ENCODE measurements around the gene SGIP1.

DNA sequence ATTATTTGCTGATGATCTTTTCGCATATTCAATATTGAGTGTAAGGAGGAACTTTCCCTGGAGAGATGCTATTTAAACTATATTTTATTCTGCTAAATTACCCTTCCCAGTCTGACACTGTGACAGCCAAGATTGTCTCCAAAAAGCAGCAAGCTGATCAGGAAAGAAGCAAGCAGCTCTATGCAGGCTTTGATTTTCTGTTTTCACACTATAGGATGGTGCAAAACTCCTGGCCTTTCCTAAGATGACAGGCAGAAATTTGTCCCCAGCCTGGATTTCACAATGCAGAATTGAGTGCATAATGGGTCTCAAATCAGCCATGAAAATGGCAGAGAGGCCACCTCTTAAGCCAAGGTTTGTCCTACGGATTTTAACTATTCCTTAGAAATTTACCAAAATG lies 1.1 kb downstream of the SGIP1 start:
- no peak for TF ChIP-seq CTCF (IDR thresholded peaks at IDR 0.05; ENCODE audit: low read length)
- no peak for TF ChIP-seq EZH2 (optimal IDR thresholded peaks at IDR 0.05; ENCODE audit: low read depth, low read length)
